NCI-H460 (cell line): Measurements from ENCODE around the gene ZNF121. TPM values are rescaled to one million over a fixed set of nuclear protein-coding genes. Genes with fewer than 3 reads are reported as not detected.
"Not testable (repeated sequence)": the region's sequence is repeated elsewhere in the genome, so short reads cannot be mapped to it uniquely, and the experiment has no call there.

Experiments
- DNase-seq: peaks from one replicate; pipeline ENCODE4 v3.0.0-alpha.2; 2016; ENCODE audit warnings: low read depth; ENCODE audit errors: extremely low read depth
- total RNA-seq: library from RNA; depleted of rRNA; stranded (reverse); fragments of >200 nt; shearing (Covaris generic); gene quantifications from 2 replicates; pipeline ENCODE4 v1.2.3, GENCODE V29; 2014; rRNA removed

ZNF121 gene
- total RNA-seq, 1 experiment from 2014 or later = 86.4 TPM

DNA sequence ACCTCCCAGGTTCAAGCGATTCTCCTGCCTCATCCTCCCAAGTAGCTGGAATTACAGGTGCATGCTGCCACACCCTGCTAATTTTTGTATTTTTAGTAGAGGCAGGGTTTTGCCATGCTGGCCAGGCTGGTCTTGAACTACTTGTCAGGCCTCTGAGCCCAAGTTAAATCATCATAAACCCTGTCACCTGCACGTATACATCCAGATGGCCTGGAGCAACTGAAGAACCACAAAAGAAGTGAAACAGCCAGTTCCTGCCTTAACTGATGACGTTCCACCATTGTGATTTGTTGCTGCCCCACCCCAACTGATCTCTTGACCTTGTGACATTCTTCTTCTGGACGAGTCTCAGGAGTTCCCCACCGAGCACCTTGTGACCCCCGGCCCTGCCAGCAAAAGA lies 45.1 kb downstream of the ZNF121 start:
- DNase-seq = not testable (repeated sequence)

GRCh38 chr19:9538183-9539058 lies 45.9 kb downstream of the ZNF121 start, which contains the start of gene ZNF426:
ZNF426 (minus strand) TSS chr19:9538645; CDS start chr19:9536232, 2,413 bp downstream.
- DNase-seq = peak; percentile 80

DNA sequence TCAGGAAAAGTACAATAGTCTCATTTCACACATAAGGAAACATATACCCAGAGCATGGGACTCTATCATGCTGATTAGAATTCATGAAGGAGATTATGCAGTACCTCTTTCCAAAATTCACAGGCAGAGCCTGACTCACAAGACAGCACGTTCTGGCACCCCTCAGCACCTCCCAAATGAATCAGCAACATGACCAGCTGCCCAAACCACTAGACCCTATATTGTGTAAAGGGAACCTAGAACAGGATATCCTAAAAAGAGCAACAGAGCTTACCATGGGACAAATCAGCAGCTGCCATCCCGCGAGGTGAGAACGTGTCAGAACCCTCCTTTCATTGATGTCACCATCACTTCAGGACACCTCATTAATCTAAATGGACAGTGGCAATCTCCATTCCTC lies 48.4 kb downstream of the ZNF121 start:
- no peak for DNase-seq

DNA sequence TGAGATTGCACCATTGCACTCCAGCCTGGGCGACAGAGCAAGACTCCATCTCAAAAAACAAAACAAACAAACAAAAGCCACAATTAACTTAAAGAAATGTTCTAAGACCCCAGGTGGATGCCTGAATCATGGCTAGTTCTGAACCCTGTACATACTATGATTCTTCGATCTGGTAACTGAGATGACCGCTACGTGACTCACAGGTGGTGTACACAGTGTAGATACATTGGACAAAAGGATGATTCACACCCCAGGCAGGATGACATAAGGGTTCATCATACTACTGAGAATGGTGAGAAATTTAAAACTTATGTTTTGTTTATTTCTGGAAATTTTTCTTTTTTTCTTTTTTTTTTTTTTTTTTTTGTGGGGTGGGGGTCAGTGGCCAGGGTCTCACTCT lies 52.4 kb downstream of the ZNF121 start:
- DNase-seq = no peak

- no peak for DNase-seq
Observed at GRCh38 chr19:9528757-9529336, 55.5 kb downstream of the ZNF121 start.

- no peak for DNase-seq
Observed at GRCh38 chr19:9523885-9524474, 60.3 kb downstream of the ZNF121 start.

Other genes starting within 250 kb of the ZNF121 start
- gene ZNF177, start 221.5 kb downstream of the ZNF121 start, total RNA-seq = 3.7 and 5.7 TPM in 2 replicates
- gene ZNF266, start 148.9 kb downstream of the ZNF121 start, total RNA-seq = 8.1 and 9.1 TPM in 2 replicates
- not detected in 2 replicates for gene ZNF560, start 85.9 kb downstream of the ZNF121 start, total RNA-seq
- gene ZNF426, start 45.9 kb downstream of the ZNF121 start, total RNA-seq = 13.2 and 16.3 TPM in 2 replicates
- gene ZNF561, start 36.7 kb upstream of the ZNF121 start, total RNA-seq = 23.9 and 26.1 TPM in 2 replicates
- gene ZNF562, start 90.6 kb upstream of the ZNF121 start, total RNA-seq = 30.3 and 33.7 TPM in 2 replicates
- gene ZNF846, start 184.2 kb upstream of the ZNF121 start, total RNA-seq = 1.7 and 2.6 TPM in 2 replicates
- gene FBXL12, start 234.6 kb upstream of the ZNF121 start, total RNA-seq = 13.9 and 14.4 TPM in 2 replicates
- gene UBL5, start 243.4 kb upstream of the ZNF121 start, total RNA-seq = 150 and 160 TPM in 2 replicates